ENCODE data around the gene FAM25A. TPM values are rescaled to one million over a fixed set of nuclear protein-coding genes. Genes with fewer than 3 reads are reported as not detected.
"Not testable (repeated sequence)": the region's sequence is repeated elsewhere in the genome, so short reads cannot be mapped to it uniquely, and the experiment has no call there.

Gene FAM25A
- total RNA-seq, 1 experiment from 2014 or later: not detected

GRCh38 chr10:86976362-86977056, 43.6 kb upstream of the FAM25A start:
- TF ChIP-seq CTCF (IDR thresholded peaks at IDR 0.05; ENCODE audit: insufficient read depth in 1 of 2, low read depth in 1 of 2, low read length in 1 of 2, severe bottlenecking in 1 of 2, unreplicated experiment in 1 of 2): no peak
- peaks cover 36% of the 10 kb centered on the region for H3K4me1 ChIP-seq
- CTCF ChIA-PET: no interaction called here
- POLR2A ChIA-PET: no interaction called here
- intact Hi-C loops (cut with micrococcal nuclease; ENCODE audit: unreplicated experiment): no loop called here
- H3K4me3 ChIP-seq (ENCODE audit: low read depth, low read length): no peak overlapping the region
- Mint-ChIP-seq H3K27ac (ENCODE audit: unreplicated experiment) (no peak overlapping the region), H3K4me3 (ENCODE audit: unreplicated experiment) (no peak overlapping the region), H3K36me3 (ENCODE audit: insufficient read depth, unreplicated experiment) (peaks cover 20% of the 10 kb centered on the region), H3K9me3 (ENCODE audit: unreplicated experiment) (no peaks in the 10 kb centered on the region), H3K27me3 (ENCODE audit: insufficient read depth, unreplicated experiment) (no peaks in the 10 kb centered on the region), H3K4me1 (ENCODE audit: low read depth, unreplicated experiment) (peaks cover 50% of the 10 kb centered on the region)
- H3K9me3 ChIP-seq: no peaks in the 10 kb centered on the region
- no peaks in the 10 kb centered on the region for H3K27me3 ChIP-seq (replicated peaks; ENCODE audit: control insufficient read depth, insufficient read depth, low read length)
- no peak for DNase-seq
- no peaks in the 10 kb centered on the region for H3K36me3 ChIP-seq (ENCODE audit: control insufficient read depth, insufficient read depth, low read length)
- no TSS peak for BruUV-seq (replicated peaks)

GRCh38 chr10:86978457-86978856, 41.6 kb upstream of the FAM25A start:
- peaks cover 21% of the 10 kb centered on the region for H3K4me1 ChIP-seq
- DNase-seq; H3K36me3 ChIP-seq (ENCODE audit: control insufficient read depth, insufficient read depth, low read length); BruUV-seq (replicated peaks); H3K4me3 ChIP-seq (ENCODE audit: low read depth, low read length); POLR2A ChIA-PET; H3K27ac Mint-ChIP-seq (ENCODE audit: unreplicated experiment); H3K36me3 Mint-ChIP-seq (ENCODE audit: insufficient read depth, unreplicated experiment); H3K9me3 ChIP-seq; H3K27me3 ChIP-seq (replicated peaks; ENCODE audit: control insufficient read depth, insufficient read depth, low read length); intact Hi-C loops (cut with micrococcal nuclease; ENCODE audit: unreplicated experiment); CTCF ChIA-PET; H3K27me3 Mint-ChIP-seq (ENCODE audit: insufficient read depth, unreplicated experiment); H3K4me3 Mint-ChIP-seq (ENCODE audit: unreplicated experiment); H3K9me3 Mint-ChIP-seq (ENCODE audit: unreplicated experiment): not testable (repeated sequence)
- peaks cover 31% of the 10 kb centered on the region for H3K4me1 Mint-ChIP-seq (ENCODE audit: low read depth, unreplicated experiment)

GRCh38 chr10:86979296-86979818, 40.7 kb upstream of the FAM25A start:
- Mint-ChIP-seq H3K27me3 (ENCODE audit: insufficient read depth, unreplicated experiment) (no peaks in the 10 kb centered on the region), H3K36me3 (ENCODE audit: insufficient read depth, unreplicated experiment) (peaks cover 7% of the 10 kb centered on the region), H3K9me3 (ENCODE audit: unreplicated experiment) (no peaks in the 10 kb centered on the region), H3K27ac (ENCODE audit: unreplicated experiment) (no peak overlapping the region), H3K4me3 (ENCODE audit: unreplicated experiment) (no peak overlapping the region), H3K4me1 (ENCODE audit: low read depth, unreplicated experiment) (peaks cover 27% of the 10 kb centered on the region)
- Histone ChIP-seq H3K27me3 (replicated peaks; ENCODE audit: control insufficient read depth, insufficient read depth, low read length) (no peaks in the 10 kb centered on the region), H3K9me3 (no peaks in the 10 kb centered on the region), H3K4me3 (ENCODE audit: low read depth, low read length) (no peak overlapping the region), H3K4me1 (peaks cover 12% of the 10 kb centered on the region), H3K36me3 (ENCODE audit: control insufficient read depth, insufficient read depth, low read length) (no peaks in the 10 kb centered on the region)
- BruUV-seq (replicated peaks): no TSS peak
- intact Hi-C loops (cut with micrococcal nuclease; ENCODE audit: unreplicated experiment): no loop called here
- no peak for TF ChIP-seq CTCF (IDR thresholded peaks at IDR 0.05; ENCODE audit: insufficient read depth in 1 of 2, low read depth in 1 of 2, low read length in 1 of 2, severe bottlenecking in 1 of 2, unreplicated experiment in 1 of 2)
- POLR2A ChIA-PET: no interaction called here
- CTCF ChIA-PET: no interaction called here
- no peak for DNase-seq

Data from Caco-2 (cell line).